Uterus (tissue), 2 donors: Measurements from ENCODE around the gene MAGOH.

Source experiments
- CTCF ChIP-seq, 4 experiments: fragments of 200-600 bp in 2 of 4; fragments of 450-650 bp in 2 of 4; sonication (generic) in 2 of 4; IDR thresholded peaks; one replicate each; pipeline ENCODE4 v1.5.1; 2016 to 2019; ENCODE audit warnings: antibody characterized with exemption in 4 of 4, mild to moderate bottlenecking in 2 of 4, moderate library complexity in 1 of 4
- POLR2A ChIP-seq, 2 donors: fragments of 450-650 bp; IDR thresholded peaks; one replicate each; pipeline ENCODE4 v1.6.1; 2016; ENCODE audit warnings: antibody characterized with exemption in 2 of 2, mild to moderate bottlenecking in 1 of 2, moderate library complexity in 1 of 2

DNA sequence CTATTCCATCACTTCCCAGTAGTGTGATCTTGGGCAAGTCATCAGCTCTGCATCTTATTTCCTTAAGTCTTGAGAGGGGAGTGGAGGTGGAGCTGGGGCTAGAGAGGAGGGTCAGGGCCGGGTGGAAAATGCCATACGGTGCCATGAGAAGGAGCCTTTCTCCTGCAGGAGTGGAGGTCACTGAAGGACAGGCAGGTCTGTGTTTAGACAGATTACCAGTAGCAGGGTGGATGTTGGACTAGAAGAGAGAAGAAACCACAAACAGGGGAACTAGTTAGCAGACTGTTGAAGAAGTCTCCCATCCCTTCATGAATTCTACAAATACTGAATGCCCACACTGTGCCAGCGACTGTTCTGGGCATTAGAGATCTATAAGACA is 55.6 kb downstream of the MAGOH start:
- no peak for TF ChIP-seq POLR2A (IDR thresholded peaks at IDR 0.05)
- TF ChIP-seq CTCF (IDR thresholded peaks at IDR 0.05) = no peak
